GM19395 (cell line): ENCODE data around the gene TXNRD2.
"Not testable (repeated sequence)": the region's sequence is repeated elsewhere in the genome, so short reads cannot be mapped to it uniquely, and the experiment has no call there.

Source experiments
- ATAC-seq: cut with Tn5 transposase; IDR thresholded peaks from one replicate; pipeline ENCODE4 v1.9.1; 2021; ENCODE audit warnings: mild to moderate bottlenecking, moderate library complexity; ENCODE audit not compliant: unreplicated experiment

The TXNRD2 gene

GRCh38 chr22:19928207-19928606, 13.4 kb downstream of the TXNRD2 start:
- no peak for ATAC-seq

GRCh38 chr22:19927696-19928095, 13.9 kb downstream of the TXNRD2 start:
- ATAC-seq = no peak

- not testable (repeated sequence) for ATAC-seq
Measured at GRCh38 chr22:19926028-19926427, 15.6 kb downstream of the TXNRD2 start.

- ATAC-seq = no peak
Measured at GRCh38 chr22:19923914-19924513, 17.6 kb downstream of the TXNRD2 start.

GRCh38 chr22:19921544-19922081, 20.0 kb downstream of the TXNRD2 start:
- no peak for ATAC-seq

- no peak for ATAC-seq
Measured at GRCh38 chr22:19919701-19920363, 21.8 kb downstream of the TXNRD2 start.

GRCh38 chr22:19918332-19919106, 23.1 kb downstream of the TXNRD2 start:
- no peak for ATAC-seq

- ATAC-seq = no peak
Measured at GRCh38 chr22:19917389-19918138, 24.1 kb downstream of the TXNRD2 start.

- no peak for ATAC-seq
Measured at GRCh38 chr22:19916941-19917340, 24.7 kb downstream of the TXNRD2 start.

GRCh38 chr22:19916006-19916405, 25.6 kb downstream of the TXNRD2 start:
- ATAC-seq = no peak

- no peak for ATAC-seq
Measured at GRCh38 chr22:19915287-19915954, 26.2 kb downstream of the TXNRD2 start.

GRCh38 chr22:19914201-19914943, 27.2 kb downstream of the TXNRD2 start:
- no peak for ATAC-seq

- ATAC-seq = no peak
Measured at GRCh38 chr22:19913337-19913936, 28.2 kb downstream of the TXNRD2 start.

GRCh38 chr22:19912271-19912999, 29.2 kb downstream of the TXNRD2 start:
- no peak for ATAC-seq

- ATAC-seq = no peak
Measured at GRCh38 chr22:19911540-19912270, 29.9 kb downstream of the TXNRD2 start.

- ATAC-seq = no peak
Measured at GRCh38 chr22:19910180-19910744, 31.4 kb downstream of the TXNRD2 start.

GRCh38 chr22:19909350-19910179, 32.1 kb downstream of the TXNRD2 start:
- no peak for ATAC-seq
